Mesenchymal stem cell (in vitro differentiated cells and primary cell): ENCODE measurements around the gene RNF169.

Experiments used
- DNase-seq: peaks from one replicate; pipeline ENCODE4 v3.0.0-alpha.2; 2013
- H2AFZ ChIP-seq: one replicate; pipeline ENCODE4 v1.6.1; 2013; ENCODE audit warnings: low read depth, mild to moderate bottlenecking, control low read depth, inconsistent platforms, low read length, moderate library complexity
- H2AK5ac ChIP-seq: 2 replicates; pipeline ENCODE4 v1.6.1; 2013; ENCODE audit warnings: low read length, moderate library complexity, mild to moderate bottlenecking, inconsistent platforms; ENCODE audit not compliant: severe bottlenecking
- H2BK120ac ChIP-seq: one replicate; pipeline ENCODE4 v1.6.1; 2013; ENCODE audit warnings: low read depth, mild to moderate bottlenecking, inconsistent platforms, low read length, moderate library complexity
- H2BK12ac ChIP-seq, 2 experiments: one replicate each; pipeline ENCODE4 v1.6.1; 2013; ENCODE audit warnings: inconsistent platforms in 2 of 2, low read length in 2 of 2, mild to moderate bottlenecking in 2 of 2, moderate library complexity in 2 of 2, control low read depth in 1 of 2
- H2BK15ac ChIP-seq: one replicate; pipeline ENCODE4 v1.6.1; 2013; ENCODE audit warnings: mild to moderate bottlenecking, low read depth, inconsistent platforms; ENCODE audit not compliant: poor library complexity, severe bottlenecking
- H2BK5ac ChIP-seq: 2 replicates; pipeline ENCODE4 v1.6.1; 2013; ENCODE audit warnings: low read depth, mild to moderate bottlenecking, low read length, control low read depth, inconsistent platforms; ENCODE audit not compliant: poor library complexity, severe bottlenecking
- H3K14ac ChIP-seq, 2 experiments: one replicate each; pipeline ENCODE4 v1.6.1; 2013; ENCODE audit warnings: inconsistent platforms in 2 of 2, low read length in 2 of 2, control low read depth in 1 of 2, mild to moderate bottlenecking in 1 of 2, moderate library complexity in 1 of 2
- H3K18ac ChIP-seq, 2 experiments: one replicate each; pipeline ENCODE4 v1.6.1; 2013; ENCODE audit warnings: inconsistent platforms in 2 of 2, low read length in 2 of 2, control low read depth in 1 of 2, low read depth in 1 of 2, mild to moderate bottlenecking in 1 of 2
- H3K23ac ChIP-seq, 2 experiments: one replicate each; pipeline ENCODE4 v1.6.1; 2013; ENCODE audit warnings: inconsistent platforms in 2 of 2, low read length in 2 of 2, mild to moderate bottlenecking in 2 of 2, moderate library complexity in 2 of 2, control low read depth in 1 of 2
- H3K27ac ChIP-seq: 2 replicates; pipeline ENCODE4 v1.5.1; 2013; ENCODE audit warnings: mild to moderate bottlenecking, moderate library complexity, low read length, control low read depth, inconsistent platforms; ENCODE audit not compliant: poor library complexity, severe bottlenecking
- H3K27me3 ChIP-seq, 2 experiments: 2 replicates each; pipeline versions ENCODE4 v1.6.1 to v1.7.0; 2013; ENCODE audit warnings: low read length in 2 of 2, mild to moderate bottlenecking in 2 of 2, moderate library complexity in 2 of 2, control low read depth in 1 of 2, inconsistent platforms in 1 of 2; ENCODE audit not compliant: control insufficient read depth in 1 of 2, insufficient read depth in 1 of 2
- H3K36me3 ChIP-seq, 2 experiments: 2 replicates each; pipeline versions ENCODE4 v1.6.1 to v1.7.0; 2013; ENCODE audit warnings: low read length in 2 of 2, control low read depth in 1 of 2, inconsistent platforms in 1 of 2, low read depth in 1 of 2, mild to moderate bottlenecking in 1 of 2; ENCODE audit not compliant: insufficient read depth in 2 of 2, control insufficient read depth in 1 of 2
- H3K4ac ChIP-seq, 2 experiments: one replicate each; pipeline ENCODE4 v1.6.1; 2013; ENCODE audit warnings: inconsistent platforms in 2 of 2, low read length in 2 of 2, mild to moderate bottlenecking in 2 of 2, moderate library complexity in 2 of 2, control low read depth in 1 of 2, low read depth in 1 of 2
- H3K4me1 ChIP-seq: 2 replicates; pipeline ENCODE4 v1.6.1; 2013; ENCODE audit warnings: low read depth, low read length, control low read depth; ENCODE audit not compliant: control insufficient read depth, insufficient read depth
- H3K4me2 ChIP-seq: 2 replicates; pipeline ENCODE4 v1.6.1; 2013; ENCODE audit warnings: low read length, mild to moderate bottlenecking, inconsistent platforms; ENCODE audit not compliant: poor library complexity, severe bottlenecking
- H3K4me3 ChIP-seq, 2 experiments: 2 replicates each; pipeline versions ENCODE4 v1.5.1 to v1.7.0; 2013; ENCODE audit warnings: low read length in 2 of 2, mild to moderate bottlenecking in 2 of 2, control low read depth in 1 of 2, low read depth in 1 of 2; ENCODE audit not compliant: insufficient read depth in 1 of 2
- H3K79me1 ChIP-seq: replicated peaks from 2 replicates; pipeline ENCODE4 v1.6.1; 2013; ENCODE audit warnings: mild to moderate bottlenecking, control low read depth, low read length, inconsistent platforms; ENCODE audit not compliant: poor library complexity, severe bottlenecking
- H3K9ac ChIP-seq: 2 replicates; pipeline ENCODE4 v1.7.0; 2013; ENCODE audit warnings: mild to moderate bottlenecking, low read length, moderate library complexity
- H3K9me3 ChIP-seq: 2 replicates; pipeline ENCODE4 v1.7.0; 2013; ENCODE audit warnings: mild to moderate bottlenecking, low read length; ENCODE audit not compliant: control insufficient read depth
- H4K8ac ChIP-seq: one replicate; pipeline ENCODE4 v1.6.1; 2013; ENCODE audit warnings: inconsistent platforms, mild to moderate bottlenecking, low read length, moderate library complexity
- H4K91ac ChIP-seq: one replicate; pipeline ENCODE4 v1.6.1; 2013; ENCODE audit warnings: mild to moderate bottlenecking, low read length, inconsistent platforms
- WGBS: methylation state at CpG from one replicate; pipeline ENCODE4 v1.1.7; 2013; ENCODE audit warnings: mixed read lengths; 5-methylcytosine and 5-hydroxymethylcytosine counted together

RNF169 gene

GRCh38 chr11:74723511-74723910 is 25.1 kb upstream of the RNF169 start:
- H3K18ac ChIP-seq = no peak overlapping the region
- H3K27me3 ChIP-seq = peaks cover 62 to 68% of the 10 kb centered on the region in 2 experiments
- H2AFZ ChIP-seq = no peak overlapping the region
- DNase-seq = no peak
- H3K14ac ChIP-seq = no peak overlapping the region
- no peak overlapping the region for H3K4me2 ChIP-seq
- H3K23ac ChIP-seq = no peak overlapping the region
- no peak overlapping the region for H2BK120ac ChIP-seq
- no peak overlapping the region for H4K8ac ChIP-seq
- no peaks in the 10 kb centered on the region for H3K4me1 ChIP-seq
- no peaks in the 10 kb centered on the region for H3K79me1 ChIP-seq
- no peak overlapping the region for H3K4ac ChIP-seq
- no peak overlapping the region for H2BK12ac ChIP-seq
- no peak overlapping the region for H2BK5ac ChIP-seq
- no peak overlapping the region for H3K27ac ChIP-seq
- WGBS = 77% methylated on average over 5 of the region's 5 CpGs
- H3K4me3 ChIP-seq = no peak overlapping the region
- H3K9me3 ChIP-seq = no peaks in the 10 kb centered on the region
- H4K91ac ChIP-seq = no peak overlapping the region
- no peak overlapping the region for H2BK15ac ChIP-seq
- H2AK5ac ChIP-seq = no peak overlapping the region
- no peak overlapping the region for H3K9ac ChIP-seq
- H3K36me3 ChIP-seq = no peaks in the 10 kb centered on the region

- Histone ChIP-seq H2BK120ac (no peak overlapping the region), H3K36me3 (no peaks in the 10 kb centered on the region), H3K9me3 (no peaks in the 10 kb centered on the region), H2AFZ (no peak overlapping the region), H4K8ac (no peak overlapping the region), H3K27me3 (peaks cover 79 to 81% of the 10 kb centered on the region in 2 experiments), H3K27ac (no peak overlapping the region), H2BK15ac (no peak overlapping the region), H3K4ac (no peak overlapping the region), H3K4me3 (no peak overlapping the region), H2BK12ac (no peak overlapping the region), H2BK5ac (no peak overlapping the region), H3K9ac (no peak overlapping the region), H3K4me1 (peaks cover 3% of the 10 kb centered on the region), H2AK5ac (no peak overlapping the region), H3K18ac (no peak overlapping the region), H3K14ac (no peak overlapping the region), H4K91ac (no peak overlapping the region), H3K4me2 (no peak overlapping the region), H3K79me1 (no peaks in the 10 kb centered on the region), H3K23ac (no peak overlapping the region)
- DNase-seq = peak; percentile 62
- 32% methylated on average over 4 of the region's 4 CpGs for WGBS
Observed at GRCh38 chr11:74725701-74726100, 22.9 kb upstream of the RNF169 start.

GRCh38 chr11:74726547-74727182 is 22.0 kb upstream of the RNF169 start:
- H2BK120ac ChIP-seq = no peak overlapping the region
- H2AK5ac ChIP-seq = no peak overlapping the region
- WGBS = 12% methylated on average over 11 of the region's 13 CpGs
- no peak overlapping the region for H2BK12ac ChIP-seq
- H3K27me3 ChIP-seq = peaks cover 79 to 83% of the 10 kb centered on the region in 2 experiments
- no peaks in the 10 kb centered on the region for H3K36me3 ChIP-seq
- H3K4ac ChIP-seq = no peak overlapping the region
- no peak overlapping the region for H3K23ac ChIP-seq
- H3K14ac ChIP-seq = no peak overlapping the region
- no peaks in the 10 kb centered on the region for H3K79me1 ChIP-seq
- H3K4me2 ChIP-seq = no peak overlapping the region
- no peak overlapping the region for H2BK15ac ChIP-seq
- no peak overlapping the region for H3K18ac ChIP-seq
- H3K27ac ChIP-seq = no peak overlapping the region
- H3K9me3 ChIP-seq = no peaks in the 10 kb centered on the region
- H2BK5ac ChIP-seq = no peak overlapping the region
- DNase-seq = peak; percentile 72
- H4K8ac ChIP-seq = no peak overlapping the region
- H3K4me3 ChIP-seq = no peak overlapping the region
- no peak overlapping the region for H3K9ac ChIP-seq
- no peak overlapping the region for H2AFZ ChIP-seq
- no peak overlapping the region for H4K91ac ChIP-seq
- H3K4me1 ChIP-seq = peaks cover 11% of the 10 kb centered on the region

- Histone ChIP-seq H3K18ac (no peak overlapping the region), H3K9ac (no peak overlapping the region), H3K27ac (no peak overlapping the region), H4K91ac (no peak overlapping the region), H2BK15ac (no peak overlapping the region), H3K4me1 (peaks cover 11% of the 10 kb centered on the region), H3K4me3 (no peak overlapping the region), H2AK5ac (no peak overlapping the region), H3K4ac (no peak overlapping the region), H3K14ac (no peak overlapping the region), H3K23ac (no peak overlapping the region), H2BK120ac (no peak overlapping the region), H4K8ac (no peak overlapping the region), H3K36me3 (no peaks in the 10 kb centered on the region), H2BK12ac (no peak overlapping the region), H3K79me1 (no peaks in the 10 kb centered on the region), H3K27me3 (peaks cover 87% of the 10 kb centered on the region in 2 experiments), H3K9me3 (no peaks in the 10 kb centered on the region), H2BK5ac (no peak overlapping the region), H3K4me2 (no peak overlapping the region), H2AFZ (no peak overlapping the region)
- no peak for DNase-seq
- WGBS = 90% methylated on average over 4 of the region's 4 CpGs
Observed at GRCh38 chr11:74729397-74729796, 19.3 kb upstream of the RNF169 start.
